MM.1S (cell line): ENCODE results near the gene ATG16L2.

ENCODE experiments used
- EZH2 ChIP-seq: fragments of 300-600 bp; sonication (generic); optimal IDR thresholded peaks from 2 replicates; pipeline ENCODE3; 2017; ENCODE audit warnings: low read depth, mild to moderate bottlenecking, antibody characterized with exemption, low read length, mixed read lengths
- TF ChIP-seq, protein P1 (sequence below): fragments of 300-600 bp; sonication (generic); IDR thresholded peaks from 2 replicates; pipeline ENCODE4 v1.5.1; 2016; ENCODE audit warnings: antibody characterized with exemption, low read length, mixed read lengths

DNA sequence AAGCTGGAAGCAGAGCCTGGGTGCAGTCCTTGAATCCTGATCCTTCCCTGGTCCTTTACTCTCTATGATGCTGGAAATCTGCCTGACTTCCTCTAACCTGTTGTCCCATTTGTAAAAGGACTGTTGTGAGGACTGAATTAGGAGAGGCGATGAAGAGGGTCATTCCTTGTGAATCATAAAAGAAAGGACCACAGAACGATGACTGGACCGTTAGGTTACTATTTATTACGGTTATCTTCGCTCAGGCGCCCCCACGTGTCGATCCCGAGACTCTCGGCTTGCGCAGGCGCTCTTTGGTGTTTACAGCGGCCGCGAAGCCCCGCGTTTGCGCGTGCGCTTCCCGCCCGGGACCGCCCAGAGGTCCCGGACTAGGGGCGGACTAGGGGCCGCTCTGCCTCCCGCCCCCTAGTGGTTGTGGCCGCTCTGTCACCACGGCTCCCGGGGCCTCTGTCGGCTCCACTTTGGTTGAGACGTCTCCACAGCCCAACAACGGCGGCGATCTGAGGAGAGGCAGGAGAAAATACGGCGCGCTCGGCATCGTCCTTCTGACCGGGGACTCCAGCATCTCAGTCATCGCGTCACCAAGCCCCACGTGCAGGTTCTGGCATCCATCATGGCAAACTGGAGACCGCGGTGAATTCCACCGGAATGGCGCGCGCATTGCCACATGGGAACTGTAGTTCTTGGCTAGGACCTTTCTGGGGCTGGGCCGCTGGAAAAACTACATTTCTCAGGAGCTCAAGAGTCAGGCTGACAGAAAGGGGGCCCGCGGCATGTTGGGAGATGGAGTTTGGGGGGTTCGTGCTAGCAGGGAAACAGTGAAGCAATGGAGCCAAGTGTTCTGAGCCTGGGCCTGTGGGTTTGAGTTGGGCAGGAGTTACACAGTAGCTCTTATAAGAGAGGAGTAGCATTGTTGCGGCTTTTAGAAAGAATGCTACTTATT lies 20.5 kb upstream of the ATG16L2 start, which contains the start of gene STARD10:
- TF ChIP-seq, protein P1, sequence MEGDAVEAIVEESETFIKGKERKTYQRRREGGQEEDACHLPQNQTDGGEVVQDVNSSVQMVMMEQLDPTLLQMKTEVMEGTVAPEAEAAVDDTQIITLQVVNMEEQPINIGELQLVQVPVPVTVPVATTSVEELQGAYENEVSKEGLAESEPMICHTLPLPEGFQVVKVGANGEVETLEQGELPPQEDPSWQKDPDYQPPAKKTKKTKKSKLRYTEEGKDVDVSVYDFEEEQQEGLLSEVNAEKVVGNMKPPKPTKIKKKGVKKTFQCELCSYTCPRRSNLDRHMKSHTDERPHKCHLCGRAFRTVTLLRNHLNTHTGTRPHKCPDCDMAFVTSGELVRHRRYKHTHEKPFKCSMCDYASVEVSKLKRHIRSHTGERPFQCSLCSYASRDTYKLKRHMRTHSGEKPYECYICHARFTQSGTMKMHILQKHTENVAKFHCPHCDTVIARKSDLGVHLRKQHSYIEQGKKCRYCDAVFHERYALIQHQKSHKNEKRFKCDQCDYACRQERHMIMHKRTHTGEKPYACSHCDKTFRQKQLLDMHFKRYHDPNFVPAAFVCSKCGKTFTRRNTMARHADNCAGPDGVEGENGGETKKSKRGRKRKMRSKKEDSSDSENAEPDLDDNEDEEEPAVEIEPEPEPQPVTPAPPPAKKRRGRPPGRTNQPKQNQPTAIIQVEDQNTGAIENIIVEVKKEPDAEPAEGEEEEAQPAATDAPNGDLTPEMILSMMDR = peak; percentile 96
- TF ChIP-seq EZH2 = no peak
